H54 (cell line): ENCODE measurements around the gene LENG1.

Source experiments
- DNase-seq: peaks from one replicate; pipeline ENCODE4 v3.0.0; 2011; ENCODE audit warnings: low spot score, mixed read lengths; ENCODE audit not compliant: insufficient read length
- FAIRE-seq: peaks from 3 replicates; lab custom pipeline; 2011; peaks lifted over from hg19 to GRCh38; lab: Jason Lieb, UNC
- POLR2A ChIP-seq: IDR thresholded peaks from 2 replicates; pipeline ENCODE4 v1.6.1; 2011; ENCODE audit warnings: low read depth, mild to moderate bottlenecking, low read length

LENG1 gene

GRCh38 chr19:54133957-54134590 lies 25.4 kb downstream of the LENG1 start:
- no peak for FAIRE-seq
- no peak for DNase-seq
- TF ChIP-seq POLR2A: no peak

GRCh38 chr19:54133312-54133956 lies 26.1 kb downstream of the LENG1 start:
- TF ChIP-seq POLR2A: no peak
- DNase-seq: peak; percentile 56
- no peak for FAIRE-seq

GRCh38 chr19:54129617-54129996 lies 29.9 kb downstream of the LENG1 start:
- FAIRE-seq: no peak
- no peak for DNase-seq
- TF ChIP-seq POLR2A: no peak

DNA sequence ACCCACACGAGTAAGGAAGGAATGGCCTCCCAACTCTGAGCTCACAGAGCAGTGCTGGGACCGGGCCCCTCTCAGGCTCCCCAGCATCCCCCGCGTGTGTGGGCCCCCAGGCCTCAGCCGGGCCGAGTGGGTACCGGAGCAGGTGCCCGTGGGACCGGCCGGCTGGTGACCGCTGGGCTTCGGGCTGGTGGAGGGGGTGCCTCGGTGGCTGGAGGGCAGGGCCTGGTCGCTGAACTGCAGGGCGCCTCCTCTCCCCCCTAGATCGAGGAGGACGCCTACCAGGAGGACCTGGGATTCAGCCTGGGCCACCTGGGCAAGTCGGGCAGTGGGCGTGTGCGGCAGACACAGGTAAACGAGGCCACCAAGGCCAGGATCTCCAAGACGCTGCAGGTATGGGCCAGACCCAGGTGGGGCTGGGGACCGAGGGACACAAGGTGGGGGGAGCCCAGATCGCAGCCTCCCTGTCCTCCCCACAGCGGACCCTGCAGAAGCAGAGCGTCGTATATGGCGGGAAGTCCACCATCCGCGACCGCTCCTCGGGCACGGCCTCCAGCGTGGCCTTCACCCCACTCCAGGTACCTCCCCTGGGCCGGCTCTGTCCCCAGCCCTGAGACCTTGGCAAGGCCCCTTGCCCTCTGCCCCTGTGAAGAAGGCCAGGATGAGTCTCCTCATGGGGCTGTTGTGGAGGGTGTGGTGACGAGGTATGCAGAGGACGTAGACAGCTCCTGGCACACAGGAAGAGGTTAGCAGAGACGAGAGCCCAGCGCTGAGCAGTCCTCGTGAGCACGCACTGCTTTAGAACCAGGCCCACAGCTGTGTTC lies 30.5 kb downstream of the LENG1 start:
- DNase-seq (no peak), FAIRE-seq (no peak)

DNA sequence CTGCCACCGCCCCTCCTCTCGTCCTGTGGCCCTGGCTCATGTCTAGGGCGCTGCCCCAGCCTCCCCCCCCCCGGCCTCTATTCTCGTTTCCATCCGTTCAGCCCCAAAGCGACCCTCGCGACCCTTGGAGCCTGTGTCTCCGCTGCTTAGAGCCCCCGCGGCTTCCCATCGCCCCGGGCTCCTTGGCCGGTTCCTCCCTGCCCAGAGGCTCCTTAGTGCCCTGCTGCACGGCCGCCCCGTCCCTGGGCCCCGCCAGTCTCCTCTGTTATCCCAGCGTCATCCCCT lies 31.1 kb downstream of the LENG1 start:
- FAIRE-seq (no peak), DNase-seq (no peak)
- no peak for TF ChIP-seq POLR2A

More for the DNA sequence above, 30.5 kb downstream of the LENG1 start:
- TF ChIP-seq POLR2A: no peak

DNA sequence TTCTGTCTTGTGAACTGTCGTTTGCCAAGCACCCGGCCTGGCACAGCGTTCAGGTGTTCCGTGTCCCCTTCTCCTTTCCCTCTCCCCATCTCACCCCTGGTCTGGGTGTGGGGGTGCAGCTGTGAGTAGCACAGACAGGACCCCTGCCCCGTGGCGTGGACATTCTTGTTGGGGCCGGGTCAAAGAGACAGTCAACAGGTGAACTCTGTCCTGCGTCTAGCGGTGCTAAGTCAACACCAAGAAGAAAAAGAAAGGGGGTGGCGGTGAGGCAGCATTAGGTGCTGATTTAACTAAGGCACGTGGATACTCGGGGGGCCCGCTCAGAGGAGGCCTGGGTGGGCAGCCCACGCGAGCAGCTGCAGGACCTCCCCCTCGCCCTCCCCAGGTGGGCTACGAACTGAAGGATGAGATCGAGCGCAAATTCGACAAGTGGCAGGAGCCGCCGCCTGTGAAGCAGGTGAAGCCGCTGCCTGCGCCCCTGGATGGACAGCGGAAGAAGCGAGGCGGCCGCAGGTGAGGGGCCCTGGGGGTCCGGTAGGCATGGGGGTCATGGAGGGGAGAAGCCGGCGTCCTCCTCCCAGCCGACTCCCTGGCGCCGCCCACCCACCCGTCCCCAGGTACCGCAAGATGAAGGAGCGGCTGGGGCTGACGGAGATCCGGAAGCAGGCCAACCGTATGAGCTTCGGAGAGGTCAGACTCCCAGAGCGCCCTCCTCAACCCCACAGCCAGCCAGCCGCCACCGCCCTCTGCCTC lies 31.7 kb downstream of the LENG1 start:
- no peak for TF ChIP-seq POLR2A
- no peak for FAIRE-seq
- DNase-seq: no peak

DNA sequence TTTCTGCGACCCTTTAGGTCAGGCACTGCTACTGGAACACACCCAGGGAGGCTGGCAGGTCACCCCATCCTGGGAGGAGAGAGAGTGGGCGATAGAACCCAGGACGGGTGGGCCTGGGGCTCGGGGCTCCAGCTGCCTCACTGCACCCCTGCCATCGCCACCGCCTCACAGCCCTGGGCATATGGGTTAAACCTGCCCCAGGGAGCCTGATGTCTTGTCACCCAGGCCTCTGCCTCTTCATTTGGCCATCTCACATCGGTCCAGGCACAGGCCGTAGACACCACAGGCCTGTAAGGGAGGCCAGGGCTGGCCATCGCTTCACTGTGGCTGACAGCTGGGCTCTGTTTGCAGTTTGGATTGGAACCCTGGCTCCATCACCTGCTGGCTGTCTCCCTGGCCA lies 33.8 kb downstream of the LENG1 start:
- DNase-seq: no peak
- no peak for FAIRE-seq
- TF ChIP-seq POLR2A: no peak

DNA sequence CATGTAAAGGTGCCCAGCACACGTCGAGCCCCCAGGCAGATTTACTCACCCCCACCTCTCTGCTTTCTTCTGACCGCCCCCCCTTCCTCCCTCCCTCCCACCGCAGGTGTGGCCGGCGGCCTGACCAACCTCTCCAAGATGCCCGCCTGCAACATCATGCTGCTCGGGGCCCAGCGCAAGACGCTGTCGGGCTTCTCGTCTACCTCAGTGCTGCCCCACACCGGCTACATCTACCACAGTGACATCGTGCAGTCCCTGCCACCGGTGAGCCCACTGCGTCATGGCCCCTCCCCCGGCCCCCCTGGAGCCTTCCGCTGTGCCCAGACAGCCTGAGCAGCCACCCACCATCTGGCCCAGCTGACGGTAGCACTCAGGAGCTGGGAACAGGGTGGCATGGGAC lies 35.1 kb downstream of the LENG1 start:
- no peak for TF ChIP-seq POLR2A
- no peak for FAIRE-seq

GRCh38 chr19:54123682-54124081 lies 35.8 kb downstream of the LENG1 start:
- DNase-seq: no peak
- no peak for FAIRE-seq
- no peak for TF ChIP-seq POLR2A

More for the DNA sequence above, 35.1 kb downstream of the LENG1 start:
- DNase-seq: no peak

DNA sequence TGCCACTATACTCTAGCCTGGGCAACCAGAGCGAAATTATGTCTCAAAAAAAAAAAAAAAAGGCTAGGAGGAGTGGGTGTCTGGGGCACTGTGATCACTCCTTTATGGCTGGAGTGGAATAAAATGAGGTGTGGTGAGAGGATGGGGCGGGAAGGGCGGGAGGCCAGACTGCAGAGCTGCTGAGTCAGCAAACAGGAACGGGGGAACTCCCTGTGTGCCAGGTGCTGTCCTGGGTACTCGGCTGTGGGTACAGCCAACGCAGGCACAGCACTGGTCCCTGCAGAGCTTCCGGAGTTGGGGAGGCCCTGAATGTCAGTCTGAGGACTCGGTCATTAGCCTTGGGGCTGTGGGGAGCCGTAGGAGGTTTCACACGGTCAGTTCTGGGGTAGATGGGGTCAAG lies 38.3 kb downstream of the LENG1 start:
- DNase-seq: no peak
- FAIRE-seq: no peak
- no peak for TF ChIP-seq POLR2A

DNA sequence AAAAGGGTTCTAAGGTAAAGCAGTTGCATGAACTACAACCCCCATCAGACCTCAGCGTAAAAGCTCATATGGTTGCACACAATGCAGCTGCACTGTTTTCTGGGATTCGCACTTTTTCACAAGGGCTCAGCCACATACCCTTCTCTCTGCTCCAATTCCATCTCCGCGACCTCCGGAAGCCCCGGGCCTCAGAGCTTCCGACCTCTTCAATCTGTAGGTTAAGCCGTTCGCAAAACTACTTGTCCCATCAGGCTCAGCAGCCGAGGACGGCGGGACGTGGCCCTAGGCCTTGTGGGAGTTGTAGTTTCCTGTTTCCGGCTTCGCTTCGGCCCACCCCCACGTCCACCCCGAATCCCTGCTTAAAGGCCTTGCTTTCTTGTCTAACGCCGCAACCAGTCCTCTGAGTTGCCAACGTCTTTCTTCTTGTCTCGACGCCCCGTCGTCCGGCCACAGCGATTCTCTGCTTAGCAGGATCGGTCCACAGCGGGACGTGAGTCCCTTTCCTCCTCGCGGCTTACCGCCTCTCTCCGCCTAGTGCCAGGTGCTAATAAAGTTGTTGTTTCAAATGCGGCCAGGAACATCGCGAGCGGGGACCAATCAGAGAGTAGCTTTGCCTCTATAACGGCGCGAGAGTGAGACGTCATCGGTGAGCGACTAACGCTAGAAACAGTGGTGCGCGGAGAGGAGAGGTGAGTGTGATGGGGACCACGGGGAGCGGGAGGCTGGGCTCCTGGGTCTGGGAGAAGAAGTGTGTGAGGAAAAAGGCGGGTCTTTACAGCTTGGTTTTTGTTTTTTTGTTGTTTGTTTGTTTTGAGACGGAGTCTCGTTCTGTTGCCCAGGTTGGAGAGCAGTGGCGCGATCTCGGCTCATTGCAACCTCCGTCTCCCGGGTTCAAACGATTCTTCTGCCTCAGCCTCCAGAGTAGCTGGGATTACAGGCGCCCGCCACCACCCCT lies 44.1 kb downstream of the LENG1 start, which contains the start of the genes PRPF31 and TFPT:
Gene PRPF31, plus strand, starts transcription at position 646 of the 955 bp plus-strand sequence. CDS start 2,525 bp downstream, outside the sequence.
Gene TFPT, minus strand, starts transcription at position 549 of the 955 bp plus-strand sequence. Its CDS starts 388 bp downstream, at position 161.
- FAIRE-seq: peak; percentile 53
- TF ChIP-seq POLR2A: peak; percentile 89
- DNase-seq: peak; percentile 100

DNA sequence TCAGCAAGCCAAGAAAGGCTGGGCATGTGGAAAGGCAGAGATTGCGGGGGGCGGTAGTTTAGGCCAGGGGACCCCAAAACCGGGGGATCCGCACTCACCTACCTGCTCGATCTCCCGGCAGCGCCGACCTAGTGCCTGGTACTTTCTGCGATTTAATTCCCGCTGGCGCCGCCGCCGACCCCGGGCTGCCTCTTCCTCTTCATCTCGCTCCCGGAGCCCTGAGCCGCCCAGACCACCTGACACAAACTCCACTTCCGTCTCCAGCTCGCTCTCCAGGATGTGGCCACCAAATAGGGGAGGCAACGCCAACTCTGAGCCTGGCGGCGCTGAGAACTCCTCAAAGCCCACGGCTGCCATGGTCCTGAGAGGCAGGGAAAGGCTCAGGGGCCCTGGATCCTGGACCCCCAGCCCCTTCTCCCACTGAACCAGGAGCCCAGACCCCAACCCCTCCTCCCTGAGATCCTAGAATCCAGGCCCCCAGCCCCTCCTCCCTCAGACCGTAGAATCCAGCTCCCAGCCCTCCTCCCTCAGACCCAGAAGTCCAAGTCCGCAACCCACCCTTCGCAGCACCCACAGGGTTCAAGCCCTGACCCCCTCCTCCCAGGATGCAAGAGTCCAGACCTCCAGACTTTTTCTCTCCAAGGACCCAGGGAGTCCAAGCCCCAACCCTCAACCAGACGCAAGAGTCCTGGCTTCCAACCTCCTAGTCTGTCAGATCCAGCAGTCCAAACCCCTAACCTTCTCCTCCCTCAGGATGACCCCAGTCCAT lies 45.0 kb downstream of the LENG1 start:
- DNase-seq (no peak), FAIRE-seq (no peak)
- 0 out of 2 replicates have a peak, but pooled peaks have one; percentile 35 for TF ChIP-seq POLR2A

- FAIRE-seq (no peak), DNase-seq (no peak)
- TF ChIP-seq POLR2A: no peak
Measured at GRCh38 chr19:54109651-54110050, 49.9 kb downstream of the LENG1 start.
